Esophagus squamous epithelium (tissue), 5 donors: ENCODE measurements around the gene PSMD8. TPM values are rescaled to one million over a fixed set of nuclear protein-coding genes. Genes with fewer than 3 reads are reported as not detected.

Source experiments
- DNase-seq: peaks from one replicate; lab custom pipeline; 2025; lab: John Stamatoyannopoulos, UW
- H3K27ac ChIP-seq, 4 donors: fragments of 200-600 bp; sonication (generic); one replicate each; pipeline ENCODE4 v1.5.1; 2016 to 2019; ENCODE audit warnings: mild to moderate bottlenecking in 1 of 4
- H3K27me3 ChIP-seq, 4 donors: fragments of 200-600 bp; sonication (generic); 1 replicate in 3 of 4; 2 replicates in 1 of 4; pipeline versions ENCODE4 v1.5.1 to v1.6.0; 2017 to 2021; ENCODE audit warnings: antibody characterized with exemption in 1 of 4
- H3K36me3 ChIP-seq, 3 donors: fragments of 200-600 bp; sonication (generic); one replicate each; pipeline ENCODE4 v1.5.1; 2016 to 2019
- H3K4me1 ChIP-seq, 3 donors: fragments of 200-600 bp; sonication (generic); one replicate each; pipeline ENCODE4 v1.5.1; 2017 to 2019
- H3K4me3 ChIP-seq, 4 donors: fragments of 200-600 bp; sonication (generic); 1 replicate in 3 of 4; 2 replicates in 1 of 4; pipeline ENCODE4 v1.5.1; 2016 to 2019; ENCODE audit warnings: mild to moderate bottlenecking in 2 of 4, moderate library complexity in 1 of 4
- H3K9me3 ChIP-seq, 3 donors: fragments of 200-600 bp; sonication (generic); one replicate each; pipeline ENCODE4 v1.5.1; 2016 to 2019
- CTCF ChIP-seq, 6 experiments: fragments of 450-650 bp in 4 of 6; fragments of 200-600 bp in 2 of 6; sonication (generic) in 2 of 6; IDR thresholded peaks; one replicate each; pipeline ENCODE4 v1.5.1; 2016 to 2019; ENCODE audit warnings: antibody characterized with exemption in 6 of 6, mild to moderate bottlenecking in 4 of 6, moderate library complexity in 4 of 6
- POLR2A ChIP-seq, 4 donors: fragments of 450-650 bp; IDR thresholded peaks; one replicate each; pipeline ENCODE4 v1.6.1; 2017; ENCODE audit warnings: antibody characterized with exemption in 4 of 4, mild to moderate bottlenecking in 4 of 4, moderate library complexity in 3 of 4
- WGBS, 2 donors: methylation state at CpG; one replicate each; pipeline ENCODE4 v1.1.5; 2018; 5-methylcytosine and 5-hydroxymethylcytosine counted together
- intact Hi-C: fragments of 100-400 bp; cut with DNase I; formaldehyde crosslinking; loops from one replicate; pipeline ENCODE4 v1.15.0; 2022
- total RNA-seq, 4 donors: library from RNA; depleted of rRNA; stranded (reverse); fragments of >200 nt; gene quantifications; one replicate each; pipeline ENCODE4 v1.1.0, GENCODE V29; 2016
- donor health status: DM: yes; HTN: yes; CAD: no.

The PSMD8 gene
- total RNA-seq, 4 donors from 2014 or later: 172 to 231 (median 197) TPM

GRCh38 chr19:38358071-38358470 lies 16.3 kb upstream of the PSMD8 start:
- intact Hi-C loops: no loop called here
- Histone ChIP-seq H3K27me3 (peaks cover 0 to 82% (median 0%) of the 10 kb centered on the region in 4 donors), H3K27ac (no peak overlapping the region), H3K4me1 (peaks cover 3 to 21% (median 13%) of the 10 kb centered on the region in 3 donors), H3K4me3 (no peak overlapping the region), H3K9me3 (no peaks in the 10 kb centered on the region), H3K36me3 (no peaks in the 10 kb centered on the region)
- 28 to 42% methylated on average over 2 to 5 of the region's 5 CpGs for WGBS, 2 donors
- DNase-seq: no peak
- TF ChIP-seq CTCF (IDR thresholded peaks at IDR 0.05): no peak
- TF ChIP-seq POLR2A (IDR thresholded peaks at IDR 0.05): no peak

- TF ChIP-seq CTCF (IDR thresholded peaks at IDR 0.05): no peak
- no peak for TF ChIP-seq POLR2A (IDR thresholded peaks at IDR 0.05)
- no peaks in the 10 kb centered on the region for H3K9me3 ChIP-seq
- H3K36me3 ChIP-seq: no peaks in the 10 kb centered on the region
- H3K27ac ChIP-seq: no peak overlapping the region
- H3K4me1 ChIP-seq: peaks cover 3 to 22% (median 13%) of the 10 kb centered on the region in 3 donors
- peaks cover 0 to 73% (median 0%) of the 10 kb centered on the region in 4 donors for H3K27me3 ChIP-seq
- no peak for DNase-seq
- H3K4me3 ChIP-seq: no peak overlapping the region
- 56 to 100% methylated on average over 1 to 7 of the region's 18 CpGs for WGBS, 2 donors
- intact Hi-C loops: no loop called here
Observed at GRCh38 chr19:38359242-38360021, 14.9 kb upstream of the PSMD8 start.

- no peak for TF ChIP-seq CTCF (IDR thresholded peaks at IDR 0.05)
- no peak for TF ChIP-seq POLR2A (IDR thresholded peaks at IDR 0.05)
- WGBS, 2 donors: 58 to 68% methylated on average over 4 to 7 of the region's 9 CpGs
- Histone ChIP-seq H3K4me3 (no peak overlapping the region), H3K4me1 (peaks cover 3 to 22% (median 13%) of the 10 kb centered on the region in 3 donors), H3K9me3 (no peaks in the 10 kb centered on the region), H3K36me3 (no peaks in the 10 kb centered on the region), H3K27me3 (peaks cover 0 to 64% (median 0%) of the 10 kb centered on the region in 4 donors), H3K27ac (no peak overlapping the region)
- DNase-seq: no peak
- intact Hi-C loops: no loop called here
Observed at GRCh38 chr19:38360351-38360750, 14.0 kb upstream of the PSMD8 start.

GRCh38 chr19:38360839-38361631 lies 13.3 kb upstream of the PSMD8 start:
- intact Hi-C loops: no loop called here
- H3K27ac ChIP-seq: peak overlapping the region; percentile 56 to 86 (median 84)
- no peaks in the 10 kb centered on the region for H3K9me3 ChIP-seq
- no peaks in the 10 kb centered on the region for H3K36me3 ChIP-seq
- H3K4me3 ChIP-seq: peak overlapping the region; percentile 50 to 81 (median 66)
- TF ChIP-seq POLR2A (IDR thresholded peaks at IDR 0.05) (no peak), CTCF (IDR thresholded peaks at IDR 0.05) (no peak)
- peaks cover 3 to 22% (median 13%) of the 10 kb centered on the region in 3 donors for H3K4me1 ChIP-seq
- peaks cover 0 to 60% (median 0%) of the 10 kb centered on the region in 4 donors for H3K27me3 ChIP-seq
- 16 to 25% methylated on average over 22 to 23 of the region's 23 CpGs for WGBS, 2 donors
- no peak for DNase-seq
